NCI-H128 (cell line): ENCODE results near the gene JTB.

ENCODE experiments used
- DNase-seq: peaks from one replicate; lab custom pipeline; 2025; ENCODE audit not compliant: unreplicated experiment; lab: John Stamatoyannopoulos, UW

The JTB gene

DNA sequence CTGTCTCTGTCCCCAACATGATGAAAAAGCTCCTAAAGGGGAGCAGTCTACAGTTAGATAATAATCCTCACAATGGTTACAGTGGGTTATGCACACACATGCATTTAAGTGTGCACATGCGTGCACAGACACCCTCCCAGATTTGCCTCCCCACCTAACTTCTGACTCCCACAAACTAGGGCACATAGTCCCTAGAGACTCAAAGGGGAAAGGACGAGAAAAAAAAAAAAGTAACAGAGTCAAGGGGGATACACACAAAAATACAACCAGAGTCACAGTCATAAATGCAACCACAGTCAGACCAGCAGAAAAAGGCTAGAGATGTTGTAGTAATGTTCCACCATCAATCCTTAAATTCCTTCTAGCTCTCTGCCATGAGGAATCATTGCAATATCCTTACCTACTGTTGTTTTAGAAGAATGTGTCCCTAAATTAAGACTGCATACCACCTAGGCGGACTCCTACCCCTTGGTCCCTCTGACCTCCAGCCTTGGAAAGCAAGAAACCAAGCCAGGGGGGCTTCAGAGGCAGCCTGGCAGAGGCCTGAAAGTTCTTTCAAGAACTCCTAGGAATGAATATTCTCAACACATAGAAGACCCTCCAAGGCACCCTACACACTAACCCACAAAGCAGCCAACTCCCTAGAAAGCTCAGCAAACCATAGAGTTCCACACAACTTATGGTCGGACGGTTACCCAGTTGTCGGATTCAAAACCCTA, 20.3 kb downstream of the JTB start:
- no peak for DNase-seq

DNA sequence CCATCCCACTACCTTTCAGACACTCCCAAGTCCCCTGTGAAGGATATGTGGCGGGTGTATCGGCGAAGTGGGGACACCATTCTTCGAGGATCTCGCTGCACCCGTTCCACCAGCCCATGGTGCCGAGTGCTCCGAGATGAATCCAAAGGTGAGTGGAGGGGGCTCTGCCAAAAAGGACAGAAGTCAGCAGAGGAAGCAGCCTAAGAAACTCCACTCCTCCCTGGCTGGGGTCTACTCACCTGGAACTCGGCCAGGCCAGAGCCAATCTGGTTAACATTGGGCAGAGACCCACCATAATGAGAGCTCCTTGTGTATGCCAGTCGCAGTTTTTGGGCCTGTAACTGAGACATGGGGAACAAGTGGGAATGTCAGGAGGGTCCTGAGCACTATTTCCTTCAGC, 22.6 kb downstream of the JTB start:
- no peak for DNase-seq

DNA sequence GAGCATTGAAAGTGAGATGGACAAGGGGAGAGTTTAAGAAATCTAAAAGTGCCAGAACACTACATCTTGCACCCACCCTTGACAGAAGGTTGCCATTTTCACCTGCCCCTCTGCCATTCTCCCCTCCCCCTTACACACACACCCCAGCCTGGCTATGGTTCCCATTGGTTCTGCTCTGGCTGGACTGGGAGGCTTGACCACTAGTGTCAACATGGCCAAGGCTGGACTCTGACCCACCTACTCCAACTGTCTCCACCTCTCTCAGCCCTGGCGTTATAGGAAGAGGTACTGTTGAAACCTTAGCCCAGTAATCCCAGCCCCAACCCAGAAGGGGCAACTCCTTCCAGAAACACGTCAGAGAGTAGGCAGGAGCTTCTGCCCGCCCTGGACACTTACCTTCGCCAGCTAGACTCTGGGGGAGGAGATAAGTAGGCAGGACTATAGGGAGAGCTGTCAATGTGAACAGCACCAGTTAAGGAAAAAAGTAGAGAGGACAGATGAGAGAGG, 23.6 kb downstream of the JTB start:
- DNase-seq: no peak

DNA sequence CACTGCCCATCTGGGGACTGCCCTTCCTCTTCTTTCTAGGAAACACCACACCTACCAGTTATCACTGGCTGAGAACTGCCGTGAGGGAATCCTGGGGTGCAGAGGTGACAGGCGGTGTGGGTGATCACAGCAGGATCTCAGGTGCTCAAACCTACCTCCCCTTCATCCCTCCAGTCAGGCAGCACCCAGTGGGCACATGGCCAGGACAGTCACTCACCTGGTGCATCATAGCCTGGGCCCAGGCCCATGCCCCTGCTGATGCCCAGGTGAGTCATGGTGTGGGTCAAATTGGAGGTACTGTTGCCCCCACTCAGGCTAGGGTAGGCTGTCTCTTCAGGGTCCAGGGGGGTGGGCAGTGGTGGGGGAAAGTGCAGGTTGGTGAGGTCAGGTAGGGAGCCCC, 25.7 kb downstream of the JTB start:
- DNase-seq: no peak

DNA sequence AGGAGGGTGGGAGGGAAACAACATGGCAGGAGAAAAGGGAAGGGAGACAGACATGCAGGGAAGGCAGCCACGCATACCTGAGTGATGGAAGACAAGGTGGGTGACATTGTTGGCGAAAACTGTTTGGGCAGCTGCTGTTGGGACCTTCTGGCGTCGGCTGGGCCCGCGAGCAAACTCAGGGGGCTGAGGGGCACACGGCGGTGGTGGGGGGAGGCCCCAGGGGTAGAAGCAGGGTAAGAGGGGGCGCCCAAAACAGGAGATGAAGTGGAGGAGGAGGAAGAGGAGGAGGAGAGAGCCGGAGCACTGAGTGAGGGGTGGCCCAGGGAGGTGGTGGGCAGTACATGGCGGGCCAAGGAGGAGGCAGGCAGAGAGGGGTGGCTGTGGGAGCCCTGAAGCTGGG, 26.3 kb downstream of the JTB start:
- no peak for DNase-seq

DNA sequence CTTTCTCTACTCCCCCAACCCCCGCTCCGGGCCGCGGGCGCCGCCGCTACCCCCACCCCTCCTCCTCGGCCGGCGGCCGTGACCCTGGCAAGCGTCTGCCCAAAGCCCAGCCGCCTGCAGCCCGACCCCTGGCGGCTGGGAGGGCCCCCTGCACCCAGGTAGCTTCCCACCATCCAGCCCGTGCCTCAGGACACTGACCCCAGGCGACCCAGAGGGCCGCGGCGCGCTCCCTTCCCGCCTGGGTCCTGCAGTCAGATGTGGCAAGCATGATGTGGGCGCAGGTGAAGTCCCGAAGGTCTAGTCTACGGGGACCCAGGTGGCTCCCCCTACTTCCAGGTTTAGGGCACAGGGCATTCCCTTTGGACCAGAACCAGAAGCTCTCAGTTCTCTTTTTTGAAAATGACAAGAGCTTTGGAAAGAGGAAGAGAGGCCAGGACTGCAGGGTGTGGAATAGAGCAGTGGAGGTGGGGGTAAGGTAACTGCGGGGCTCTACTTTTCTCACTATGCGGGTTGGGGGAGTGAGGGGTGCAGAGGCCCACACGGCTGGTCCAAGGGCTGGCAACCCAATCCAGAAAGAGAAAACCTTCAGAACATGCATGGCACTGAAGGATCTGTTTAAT, 30.7 kb downstream of the JTB start, which contains the start of gene DENND4B:
Gene DENND4B, minus strand, starts transcription at position 97 of the 620 bp plus-strand sequence. CDS start 2,344 bp downstream, outside the sequence.
- DNase-seq: peak; percentile 63

DNA sequence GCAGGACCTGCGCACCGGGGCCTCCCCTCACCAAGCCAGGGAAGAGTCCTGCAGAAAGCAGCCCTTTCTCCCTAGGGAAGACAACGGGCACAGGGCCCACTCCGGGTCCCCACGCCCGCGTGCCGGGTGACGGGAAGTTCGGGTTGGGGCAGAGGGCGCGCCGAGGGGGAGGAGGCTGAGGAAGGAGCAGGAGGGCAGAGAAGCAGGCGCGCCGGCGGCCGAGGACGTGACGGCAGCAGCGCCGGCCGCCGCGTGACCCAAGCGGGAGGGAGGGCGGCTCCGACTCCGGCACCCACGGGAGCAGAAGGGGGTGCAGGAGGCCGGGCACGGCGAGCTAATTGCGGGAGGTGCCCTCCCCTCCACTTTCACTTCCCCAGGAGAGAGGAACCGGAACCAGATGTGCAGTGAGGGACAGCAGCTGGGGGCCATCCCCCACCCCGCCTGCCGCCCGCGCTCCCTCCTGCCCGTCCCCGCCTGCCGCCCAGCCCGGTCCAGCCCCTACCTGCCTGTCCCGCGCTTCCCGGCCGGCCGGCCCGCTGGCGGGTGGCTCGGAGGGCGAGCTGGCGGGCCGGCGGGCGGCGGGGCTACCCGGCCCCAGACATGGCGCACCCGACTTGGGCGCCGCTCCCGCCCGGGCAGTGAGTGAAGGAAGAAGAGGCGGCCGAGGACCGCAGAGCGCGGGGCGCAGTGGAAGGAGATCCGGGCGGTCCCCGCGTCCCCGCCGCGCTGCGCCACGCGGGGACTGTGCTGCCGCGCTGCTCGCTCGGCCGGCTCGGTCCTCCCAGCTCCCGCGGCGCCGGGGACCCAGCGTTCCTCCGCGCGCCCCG, 31.5 kb downstream of the JTB start:
- no peak for DNase-seq

DNA sequence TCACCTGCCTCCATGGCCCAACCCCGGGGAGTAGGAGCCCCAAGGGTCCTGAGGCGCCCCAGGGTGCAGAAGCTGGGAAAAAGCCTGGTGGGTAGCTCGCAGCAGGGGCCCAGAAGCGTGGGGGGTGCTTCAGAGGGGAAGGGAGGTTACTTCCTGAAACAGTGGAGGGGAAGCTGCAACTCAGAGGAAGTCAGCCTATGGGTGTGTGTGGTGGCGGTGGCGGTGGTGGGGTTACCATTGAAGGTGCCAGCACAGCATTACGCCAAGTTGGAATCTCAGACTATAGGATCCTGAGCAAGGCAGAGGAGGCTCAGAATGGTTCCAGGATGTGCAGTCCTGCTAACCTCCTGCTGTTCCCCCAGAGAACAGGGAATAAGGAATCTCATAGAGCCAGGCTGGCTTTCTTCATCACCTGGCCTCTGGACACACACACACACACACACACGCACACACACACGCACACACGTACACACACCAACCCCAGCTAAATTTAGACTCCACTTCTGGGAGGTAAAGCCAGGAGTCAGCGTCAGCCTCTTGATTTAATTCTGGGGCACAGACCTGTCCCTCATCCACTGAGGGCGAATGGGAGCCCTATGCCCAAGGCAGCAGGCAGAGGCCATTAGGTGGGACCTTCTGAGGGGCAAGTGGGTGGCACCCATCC, 32.2 kb downstream of the JTB start:
- DNase-seq: no peak

DNA sequence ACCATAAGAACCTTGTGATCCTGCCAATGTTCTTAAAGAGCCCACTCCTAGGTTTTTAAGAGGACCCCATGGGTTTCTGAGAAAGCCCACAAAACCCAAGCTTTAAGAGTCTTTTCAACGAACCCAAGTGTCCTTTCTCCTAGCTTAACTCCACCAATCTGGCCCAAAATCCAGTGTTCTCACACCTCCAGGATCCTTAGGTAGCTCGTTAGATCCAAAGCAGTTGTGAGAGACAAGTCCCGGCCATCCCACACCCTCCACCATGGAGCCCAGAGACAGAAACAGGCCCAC, 32.7 kb downstream of the JTB start:
- DNase-seq: no peak

DNA sequence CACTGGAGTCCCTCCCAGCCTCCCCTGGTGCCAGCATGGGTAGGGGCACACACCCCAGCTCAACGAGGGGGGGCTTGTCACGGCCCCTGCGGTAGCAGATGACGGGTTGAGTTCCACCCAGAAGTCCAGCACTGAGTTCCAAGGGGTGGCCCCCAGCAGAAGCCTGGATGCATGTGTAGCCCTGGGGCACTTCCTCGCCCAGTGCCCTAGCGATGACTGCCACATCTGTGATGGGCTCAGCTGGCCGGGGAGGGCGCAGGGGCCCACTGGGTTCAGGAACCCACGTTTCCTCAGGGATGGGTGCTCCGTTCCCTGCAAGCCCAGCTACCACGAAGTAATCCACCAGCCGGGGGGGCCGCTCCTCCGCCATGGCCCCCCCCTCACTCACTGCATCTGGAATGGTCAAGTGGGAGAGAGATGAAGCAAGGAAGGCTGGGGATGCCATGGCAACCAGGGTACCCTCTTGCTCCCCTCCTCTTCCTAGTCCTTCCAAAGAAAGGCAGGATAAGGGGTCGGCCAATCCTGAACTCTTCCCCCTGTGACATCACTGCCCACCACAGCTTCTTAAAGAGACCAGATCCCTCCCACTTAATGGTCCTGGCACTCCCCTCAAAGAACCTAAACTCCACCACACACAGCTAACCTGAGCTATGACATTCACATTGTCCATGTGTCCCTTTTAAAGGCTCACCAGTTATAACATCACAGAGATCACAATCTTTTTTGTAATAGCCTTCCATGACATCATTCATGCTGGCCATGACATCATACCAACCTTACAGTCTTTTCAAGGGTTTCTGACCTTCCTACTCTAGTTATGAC, 33.3 kb downstream of the JTB start:
- DNase-seq: no peak

DNA sequence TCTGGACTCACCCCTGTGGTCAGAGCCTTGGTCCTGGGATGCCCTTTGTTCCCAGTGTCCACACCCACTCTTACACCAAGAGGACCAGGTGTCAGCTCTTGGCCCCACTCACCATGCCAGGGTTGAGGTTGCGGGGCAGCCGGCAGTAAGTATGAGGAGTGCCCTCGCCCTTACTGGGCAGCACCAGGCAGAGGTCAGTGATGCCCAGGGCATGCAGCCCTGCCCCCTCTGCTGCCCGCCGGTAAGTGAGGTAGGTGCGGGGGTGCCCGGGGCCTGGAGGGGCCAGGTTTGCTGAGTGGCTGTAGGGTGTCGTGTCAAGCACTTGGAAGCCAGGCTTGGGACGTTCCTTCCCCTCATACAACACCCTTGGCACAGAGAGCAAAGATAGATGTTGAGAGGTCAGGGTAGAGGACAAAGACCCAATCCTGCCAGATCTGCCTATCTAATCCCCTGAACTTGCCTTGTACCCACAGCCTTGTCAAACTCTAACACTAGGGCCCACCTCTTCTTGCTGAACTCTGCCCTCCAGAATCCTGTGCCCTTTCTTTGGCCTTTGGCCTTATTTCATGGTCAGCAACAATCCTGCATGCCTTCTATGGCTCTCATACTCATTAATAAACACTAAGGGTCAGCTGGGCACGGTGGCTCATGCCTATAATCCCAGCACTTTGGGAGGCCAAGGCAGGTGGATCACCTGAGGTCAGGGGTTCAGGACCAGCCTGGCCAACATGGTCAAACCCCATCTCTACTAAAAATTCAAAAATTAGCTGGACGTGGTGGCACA, 34.5 kb downstream of the JTB start:
- no peak for DNase-seq

DNA sequence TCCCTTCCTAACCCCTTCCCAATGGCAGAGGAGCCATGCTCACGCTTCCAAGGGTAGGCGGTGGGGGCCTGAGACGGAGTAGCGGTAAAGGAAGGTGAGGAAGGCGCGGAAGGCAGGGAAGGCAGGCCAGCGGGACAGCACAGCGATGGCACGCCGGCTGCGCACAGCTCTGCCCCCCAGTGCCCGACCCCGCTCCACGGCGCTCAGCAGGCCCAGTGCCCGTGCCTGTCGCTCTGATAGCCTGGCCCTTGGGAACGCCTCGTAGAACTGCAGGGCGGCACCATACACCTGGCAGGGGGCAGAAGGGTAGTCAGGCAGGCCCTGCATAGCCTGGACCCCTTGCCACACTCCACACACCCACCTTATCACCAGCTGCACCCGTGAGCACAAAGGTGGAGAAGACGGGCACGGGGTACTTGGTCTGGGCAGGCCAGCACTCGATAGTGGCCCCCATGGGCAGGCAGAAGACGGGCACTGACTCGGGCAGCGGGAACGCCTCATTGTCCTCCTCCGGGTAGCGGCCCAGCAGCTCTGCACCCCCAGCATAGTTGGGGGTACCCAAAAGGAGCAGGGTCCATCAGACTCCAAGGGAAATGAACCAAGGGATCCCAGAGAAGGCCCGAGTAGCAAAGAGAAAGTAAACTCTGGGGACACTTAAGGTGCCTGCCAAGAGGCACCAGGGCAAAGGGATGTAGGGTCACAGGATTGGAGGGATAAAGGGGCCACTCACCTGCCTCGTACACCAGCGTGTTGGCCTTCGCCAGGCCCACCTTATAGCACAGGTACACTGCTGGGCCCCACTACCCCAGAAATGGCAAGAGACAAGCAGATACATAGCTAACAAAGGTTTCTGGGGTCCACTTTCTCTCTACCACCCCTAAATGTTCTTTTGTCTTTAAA, 35.4 kb downstream of the JTB start:
- DNase-seq: no peak

DNA sequence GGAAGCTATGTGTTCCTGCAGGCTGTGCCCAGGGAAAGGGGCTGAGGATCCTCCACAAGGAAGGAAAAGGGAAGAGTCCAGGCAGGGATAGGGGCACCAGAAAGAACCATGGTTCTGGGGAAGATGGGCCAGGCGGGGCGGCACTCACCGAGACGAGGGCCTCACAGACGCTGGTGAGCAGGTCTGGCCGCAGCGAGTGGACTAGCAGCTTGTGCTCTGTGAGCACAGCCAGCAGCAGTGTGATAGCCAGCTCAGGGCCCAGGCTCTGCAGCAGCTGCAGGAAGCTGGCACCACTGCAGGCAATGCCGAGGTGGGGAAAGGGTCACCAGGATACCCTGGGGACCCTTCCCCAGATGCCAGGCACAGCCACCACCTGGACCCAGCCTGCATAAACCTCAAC, 36.7 kb downstream of the JTB start:
- DNase-seq: no peak

DNA sequence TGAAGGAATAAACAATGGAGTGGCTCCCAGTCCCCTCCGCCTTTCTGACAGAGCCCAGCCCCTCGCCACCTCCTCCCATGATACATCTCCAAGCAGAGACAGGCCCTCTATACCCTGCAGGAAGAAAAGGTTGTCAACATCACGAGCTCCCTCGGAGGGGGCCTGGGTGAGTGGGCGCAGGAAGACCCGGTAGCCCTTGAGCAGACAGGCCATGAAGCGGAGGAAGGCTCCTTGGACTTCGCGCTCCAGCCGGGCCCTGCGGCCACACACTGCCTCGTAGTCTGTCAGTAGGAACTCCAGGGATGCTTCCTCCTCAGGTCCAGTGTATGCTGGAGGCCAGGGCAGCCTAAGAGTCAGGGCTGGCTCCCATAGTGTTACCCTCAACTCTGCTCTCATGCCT, 38.0 kb downstream of the JTB start:
- no peak for DNase-seq

DNA sequence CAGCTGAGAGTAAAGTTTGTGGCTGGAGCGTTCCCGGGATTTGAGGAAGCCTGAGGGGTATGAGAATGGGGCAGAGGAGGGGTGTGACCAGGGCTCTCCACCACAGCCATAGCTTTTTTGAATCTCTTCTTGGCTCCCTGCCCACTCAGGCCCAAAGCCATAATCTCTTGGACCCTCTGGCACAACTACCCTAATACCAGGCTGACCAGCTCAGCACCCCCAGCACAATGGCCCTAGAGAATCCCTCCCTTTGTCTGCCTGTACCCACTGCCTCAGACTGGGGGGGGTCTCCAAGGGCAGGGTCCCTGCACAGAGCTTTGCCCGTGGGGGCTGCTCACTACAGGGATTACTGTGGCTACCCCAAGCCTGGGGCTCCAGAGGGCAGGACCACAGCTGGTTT, 38.5 kb downstream of the JTB start:
- DNase-seq: no peak

DNA sequence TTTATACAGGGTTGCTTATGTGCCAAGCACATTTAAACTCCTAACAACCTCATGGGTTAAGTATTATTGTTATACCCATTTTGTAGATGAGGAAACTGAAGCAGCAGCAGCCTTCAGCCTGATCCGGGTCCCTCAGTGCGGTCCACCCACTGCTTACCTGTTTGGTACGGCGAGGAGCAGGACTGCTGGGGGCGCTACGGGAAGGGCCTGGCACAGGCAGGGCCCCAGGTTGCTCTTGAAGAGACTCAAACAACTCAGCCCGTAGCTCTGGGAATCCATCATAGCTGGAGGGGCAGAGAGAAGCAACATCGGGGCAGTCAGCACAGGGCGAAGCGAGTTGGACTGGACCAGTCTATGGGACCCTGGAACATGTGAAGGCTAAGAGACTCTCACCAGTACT, 40.1 kb downstream of the JTB start:
- no peak for DNase-seq

DNA sequence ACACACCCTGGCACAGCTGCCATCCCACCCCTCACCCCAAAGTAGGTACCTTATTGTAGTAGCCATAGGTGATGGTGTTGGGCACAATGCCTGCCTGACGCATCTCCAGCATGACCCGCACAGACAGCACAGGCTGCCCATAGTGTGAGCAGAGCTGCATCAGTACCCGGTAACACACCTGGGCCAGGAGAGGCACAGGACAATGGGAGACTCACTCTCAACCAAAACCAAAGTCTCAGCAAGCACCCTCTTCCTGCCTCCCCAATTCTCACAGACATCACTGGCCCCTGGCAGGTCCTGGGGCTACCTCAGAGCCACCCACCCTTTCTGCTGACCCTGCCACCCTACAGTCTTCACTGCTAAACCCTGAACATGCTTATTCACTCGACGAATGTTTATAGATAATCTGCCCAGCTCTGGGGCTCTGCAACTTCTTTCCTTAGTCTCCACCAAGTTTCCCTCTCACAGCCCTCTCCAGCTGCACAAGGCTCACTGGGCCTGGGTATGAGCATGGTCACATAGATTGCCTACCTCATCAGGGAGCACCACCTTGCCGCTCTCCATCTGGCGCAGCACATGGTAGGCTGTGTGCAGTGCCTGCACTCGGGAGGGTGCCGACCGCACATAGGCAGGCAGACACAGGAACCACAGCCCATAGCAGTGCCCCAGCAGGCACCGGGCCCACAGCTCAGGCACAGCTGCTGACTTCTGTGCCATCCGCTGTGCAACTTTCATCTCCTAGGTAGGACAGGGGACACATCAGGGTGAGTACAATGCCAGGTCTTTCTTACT, 41.3 kb downstream of the JTB start:
- DNase-seq: no peak

DNA sequence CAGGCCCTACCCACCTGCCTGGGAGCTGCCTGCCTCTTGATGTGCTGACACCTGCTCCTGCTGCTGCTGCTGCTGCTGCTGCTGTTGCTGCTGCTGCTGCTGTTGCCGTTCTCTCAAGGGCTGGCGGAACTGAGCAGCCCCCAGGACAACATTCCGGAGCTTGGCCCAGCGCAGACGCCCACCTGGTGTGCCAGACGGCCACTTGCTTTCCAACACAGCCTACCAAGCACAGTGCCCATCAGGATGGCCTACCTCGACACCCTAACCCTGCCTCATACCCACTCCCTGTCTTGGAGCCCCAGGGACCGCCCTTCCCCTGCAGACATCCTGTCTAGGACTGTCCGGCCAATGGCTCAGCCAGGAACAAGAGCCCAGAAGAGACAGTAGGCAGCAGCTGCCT, 42.7 kb downstream of the JTB start:
- no peak for DNase-seq
